ENCODE data around the gene DRC7.

Gene DRC7

DNA sequence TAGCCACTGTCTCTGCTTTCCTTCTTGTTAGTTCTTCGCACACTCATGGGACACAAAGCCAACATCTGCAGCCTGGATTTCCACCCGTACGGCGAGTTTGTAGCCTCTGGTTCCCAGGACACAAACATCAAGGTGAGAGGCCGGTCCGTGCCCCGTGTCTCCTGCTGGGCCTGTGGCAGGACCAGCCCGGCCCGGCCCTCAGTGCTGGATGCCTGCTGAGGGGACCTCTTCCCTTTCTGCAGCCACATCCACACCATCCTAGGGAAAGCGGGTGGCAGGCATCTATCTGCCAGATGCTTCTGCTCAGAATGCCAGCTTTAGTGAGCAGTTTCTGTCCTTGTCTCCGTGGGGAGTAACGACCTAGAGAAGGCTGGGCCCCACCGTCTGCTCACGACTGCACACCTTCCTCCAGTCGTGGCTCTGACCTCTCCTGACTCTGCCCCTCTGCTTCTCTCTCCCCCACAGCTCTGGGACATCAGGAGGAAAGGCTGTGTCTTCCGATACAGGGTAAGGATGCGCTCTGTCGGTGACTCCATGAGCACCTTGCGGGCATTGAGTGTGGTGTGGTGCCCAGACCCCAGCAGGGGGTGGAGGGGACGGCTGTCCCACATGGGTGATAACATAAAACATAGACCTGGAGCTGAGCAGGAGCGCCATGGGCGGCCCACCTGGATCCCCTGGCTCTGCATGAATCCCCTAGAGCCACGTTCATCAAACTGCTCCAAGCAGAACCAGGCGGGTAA lies 56.4 kb downstream of the DRC7 start:
- DNase-seq (ENCODE audit: low read depth in 2 of 2): no peak

DNA sequence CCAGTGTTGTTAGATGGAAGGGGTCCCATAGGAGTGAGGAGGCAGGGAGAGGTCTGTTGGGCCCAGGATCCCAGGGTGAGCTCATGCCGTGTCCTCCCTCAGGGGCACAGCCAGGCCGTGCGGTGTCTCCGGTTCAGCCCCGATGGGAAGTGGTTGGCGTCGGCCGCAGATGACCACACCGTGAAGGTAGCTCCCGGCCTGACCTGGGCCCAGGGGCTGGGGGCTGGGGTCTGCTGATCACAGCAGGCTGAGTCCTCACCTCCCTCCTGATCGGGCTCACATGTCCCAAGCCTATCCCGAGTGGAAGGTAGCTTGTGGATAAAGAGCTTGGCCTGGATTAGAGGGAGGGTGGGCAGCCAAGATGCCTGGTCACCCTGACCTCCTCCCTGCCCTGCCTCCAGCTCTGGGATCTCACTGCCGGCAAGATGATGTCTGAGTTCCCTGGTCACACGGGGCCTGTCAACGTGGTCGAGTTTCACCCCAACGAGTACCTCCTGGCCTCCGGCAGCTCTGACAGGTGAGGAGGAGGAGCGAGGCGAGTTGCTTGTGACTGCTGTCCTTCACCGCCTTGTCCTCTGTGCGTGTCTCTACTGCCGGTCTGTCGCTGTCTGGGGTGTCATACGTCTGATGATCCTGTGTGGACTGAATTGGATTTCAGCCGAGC lies 57.1 kb downstream of the DRC7 start:
- no peak for DNase-seq (ENCODE audit: low read depth in 2 of 2)

DNA sequence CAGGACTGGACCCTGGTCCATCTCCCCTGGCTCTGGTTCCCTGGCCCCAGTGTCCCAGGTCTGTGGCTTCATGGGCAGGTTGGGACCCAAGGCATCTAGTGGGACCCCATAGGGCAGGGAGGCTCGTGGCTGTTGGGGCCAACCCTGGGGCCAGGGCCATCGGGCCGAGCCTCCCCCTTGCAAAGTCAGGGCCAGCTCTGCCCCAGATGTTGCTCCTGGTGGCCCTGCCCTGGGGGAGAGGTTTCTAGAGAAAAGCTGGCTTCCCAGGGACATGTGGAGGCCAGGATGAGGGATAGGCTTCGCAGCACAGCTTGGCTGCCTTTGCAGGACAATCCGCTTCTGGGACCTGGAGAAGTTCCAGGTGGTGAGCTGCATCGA lies 57.6 kb downstream of the DRC7 start:
- no peak for DNase-seq (ENCODE audit: low read depth in 2 of 2)

DNA sequence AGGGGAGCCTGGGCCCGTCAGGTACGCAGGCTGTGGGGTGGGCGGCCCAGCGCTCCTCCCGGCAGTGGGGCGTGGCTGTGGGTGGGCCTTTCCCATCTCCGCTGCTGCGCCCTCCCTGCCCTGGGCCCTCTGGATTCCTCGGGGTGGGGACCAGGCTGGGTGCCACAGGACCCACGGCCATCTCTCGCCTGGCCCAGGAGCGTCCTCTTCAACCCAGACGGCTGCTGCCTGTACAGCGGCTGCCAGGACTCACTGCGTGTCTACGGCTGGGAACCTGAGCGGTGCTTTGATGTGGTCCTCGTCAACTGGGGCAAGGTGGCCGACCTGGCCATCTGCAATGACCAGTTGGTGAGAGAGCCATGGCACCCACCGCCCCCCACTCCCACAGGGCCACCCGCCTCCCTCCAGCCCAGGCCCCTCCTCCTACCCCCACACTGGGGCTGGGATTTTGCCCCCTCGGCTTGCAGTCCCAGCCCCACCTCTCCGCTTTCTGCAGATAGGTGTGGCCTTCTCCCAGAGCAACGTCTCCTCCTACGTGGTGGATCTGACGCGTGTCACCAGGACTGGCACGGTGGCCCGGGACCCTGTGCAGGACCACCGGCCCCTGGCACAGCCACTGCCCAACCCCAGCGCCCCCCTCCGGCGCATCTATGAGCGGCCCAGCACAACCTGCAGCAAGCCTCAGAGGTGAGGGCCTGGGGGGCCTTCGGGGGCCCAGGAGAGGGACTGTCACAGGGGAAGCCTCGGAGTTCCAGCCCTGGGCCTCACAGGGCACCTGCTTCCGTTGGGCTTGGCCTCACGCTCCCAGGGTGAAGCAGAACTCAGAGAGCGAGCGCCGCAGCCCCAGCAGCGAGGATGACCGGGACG lies 58.2 kb downstream of the DRC7 start:
- no peak for DNase-seq (ENCODE audit: low read depth in 2 of 2)

DNA sequence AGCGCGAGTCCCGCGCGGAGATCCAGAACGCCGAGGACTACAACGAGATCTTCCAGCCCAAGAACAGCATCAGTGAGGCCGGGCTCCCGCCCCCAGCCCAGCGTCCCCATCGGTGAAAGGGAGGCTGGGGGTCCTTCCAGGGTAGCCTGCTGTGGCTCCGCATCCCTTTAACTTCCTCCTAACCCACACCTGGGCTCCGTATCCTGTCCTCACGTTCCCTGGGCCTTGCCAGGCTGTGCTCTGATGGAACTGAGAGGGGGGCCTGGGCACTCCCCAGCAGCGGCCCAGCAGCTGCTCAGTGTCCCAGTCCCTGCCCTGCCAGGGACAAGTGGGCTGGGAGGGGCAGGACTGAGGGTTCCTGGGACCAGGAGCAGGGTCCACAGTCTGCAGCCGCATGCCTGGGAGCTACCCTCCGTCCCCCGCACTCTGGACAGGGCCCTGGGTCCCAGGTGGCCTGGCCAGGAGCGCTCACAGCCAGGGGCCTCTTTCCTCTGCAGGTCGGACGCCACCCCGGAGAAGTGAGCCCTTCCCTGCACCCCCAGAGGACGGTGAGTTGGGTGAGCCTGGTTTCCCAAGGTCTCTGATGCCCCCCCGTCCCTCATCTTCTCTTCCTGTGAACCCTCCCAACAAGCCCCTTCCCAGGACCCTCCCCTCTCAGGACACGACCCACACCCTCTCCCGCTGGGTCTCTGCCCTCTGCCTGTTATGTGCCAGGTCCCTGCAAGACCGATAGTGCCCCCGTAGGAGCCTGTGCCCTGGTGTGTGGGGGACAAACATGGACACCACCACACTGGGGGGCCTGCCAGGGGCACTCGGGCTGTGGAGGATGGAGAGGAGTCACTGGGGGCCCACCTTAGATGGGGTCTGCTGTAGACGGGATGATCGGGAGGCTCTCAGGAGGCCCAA lies 59.1 kb downstream of the DRC7 start:
- no peak for DNase-seq (ENCODE audit: low read depth in 2 of 2)

DNA sequence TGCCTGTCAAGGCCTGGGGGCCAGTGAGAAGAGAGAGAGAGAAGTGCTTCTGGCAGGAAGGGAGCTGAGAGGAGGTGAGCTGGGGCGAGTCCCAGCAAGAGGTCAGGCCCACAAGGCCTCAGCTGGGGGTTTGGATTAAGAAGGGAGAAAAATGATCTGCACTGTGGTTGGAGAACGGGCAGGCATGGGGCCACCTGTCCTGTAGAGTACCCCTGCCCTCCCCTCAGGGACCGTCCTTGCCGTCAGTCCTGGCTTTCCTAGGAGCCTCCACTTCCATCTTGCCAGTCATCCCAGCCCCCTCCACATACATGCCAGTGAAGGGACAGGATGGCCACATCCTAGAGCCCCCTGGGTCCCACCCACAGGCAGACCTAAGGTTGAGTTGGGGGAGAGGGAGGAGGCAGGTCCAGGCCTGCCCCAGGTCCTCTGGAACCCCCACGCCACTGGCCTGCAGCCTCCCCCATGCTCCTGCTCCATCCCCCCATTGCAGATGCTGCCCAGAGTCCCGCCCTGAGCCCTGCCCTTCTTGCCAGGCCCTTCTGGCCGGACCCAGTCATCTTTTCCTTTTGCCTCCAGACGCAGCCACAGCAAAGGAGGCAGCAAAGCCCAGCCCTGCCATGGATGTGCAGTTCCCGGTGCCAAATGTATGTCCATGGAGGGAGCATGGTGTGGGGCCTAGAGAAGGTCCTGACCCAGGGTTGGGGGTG lies 59.9 kb downstream of the DRC7 start:
- DNase-seq (ENCODE audit: low read depth in 2 of 2): no peak

GRCh38 chr16:57755061-57755684 lies 60.6 kb downstream of the DRC7 start:
- DNase-seq (ENCODE audit: low read depth in 2 of 2): no peak

DNA sequence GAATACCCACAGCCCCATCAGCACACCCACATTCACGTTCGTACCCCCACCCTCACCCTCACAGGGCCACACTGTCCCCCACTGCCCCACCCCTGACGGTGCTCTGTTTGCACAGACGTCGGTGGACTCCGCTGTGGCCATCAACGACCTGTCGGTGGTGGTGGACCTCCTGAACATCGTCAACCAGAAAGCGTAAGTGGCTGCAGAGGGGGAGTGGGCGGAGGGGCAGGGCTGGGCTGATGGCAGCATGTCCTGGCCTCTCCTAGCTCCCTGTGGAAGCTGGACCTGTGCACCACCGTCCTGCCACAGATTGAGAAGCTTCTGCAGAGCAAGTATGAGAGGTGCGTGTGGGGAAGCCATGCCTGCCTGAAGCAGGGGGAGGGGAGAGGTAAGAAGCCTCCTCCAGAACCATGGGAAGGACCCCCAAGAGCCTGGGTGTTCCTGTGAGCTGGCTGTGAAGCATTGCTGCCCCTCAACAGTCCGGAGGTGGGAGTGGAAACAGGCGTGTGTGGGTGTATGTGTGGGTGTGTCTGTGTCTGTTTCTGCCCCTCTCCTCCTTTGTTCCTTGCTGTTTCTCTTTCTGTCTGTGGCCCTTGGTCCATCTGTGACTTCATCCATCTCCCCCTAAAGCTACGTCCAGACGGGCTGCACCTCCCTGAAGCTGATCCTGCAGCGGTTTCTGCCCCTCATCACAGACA lies 61.3 kb downstream of the DRC7 start:
- no peak for DNase-seq (ENCODE audit: low read depth in 2 of 2)

- DNase-seq (ENCODE audit: low read depth in 2 of 2): no peak
These were observed 62.1 kb downstream of the DRC7 start for GRCh38 chr16:57756424-57757325.

- peak; percentile 71 to 79 for DNase-seq (ENCODE audit: low read depth in 2 of 2)
These were observed 62.8 kb downstream of the DRC7 start for GRCh38 chr16:57757326-57757786.

GRCh38 chr16:57757883-57758282 lies 63.3 kb downstream of the DRC7 start:
- no peak for DNase-seq (ENCODE audit: low read depth in 2 of 2)

GRCh38 chr16:57758331-57759117 lies 63.9 kb downstream of the DRC7 start:
- no peak for DNase-seq (ENCODE audit: low read depth in 2 of 2)

DNA sequence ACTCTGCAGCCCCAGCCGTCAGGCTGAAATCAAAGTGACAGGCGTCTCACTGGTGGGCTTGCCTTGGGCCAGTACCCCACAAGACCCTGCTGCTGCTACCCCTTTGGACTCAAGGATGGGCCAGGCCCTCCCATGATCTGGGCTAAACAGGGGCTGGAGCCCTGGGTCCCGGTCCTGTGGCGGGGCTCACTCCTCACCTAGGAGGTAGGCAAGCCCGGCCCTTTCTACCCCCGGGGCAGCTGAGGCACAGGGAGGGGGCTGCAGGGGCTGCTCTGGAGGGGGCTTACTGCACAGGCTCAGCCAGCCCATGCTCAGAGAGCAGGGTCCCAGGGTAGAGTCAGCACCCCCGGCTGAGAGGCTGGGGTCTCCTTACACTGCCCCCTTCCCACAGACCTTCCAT lies 64.5 kb downstream of the DRC7 start:
- DNase-seq (ENCODE audit: low read depth in 2 of 2): no peak

- DNase-seq (ENCODE audit: low read depth in 2 of 2): no peak
These were observed 65.1 kb downstream of the DRC7 start for GRCh38 chr16:57759541-57760356.

GRCh38 chr16:57760357-57761160 lies 66.0 kb downstream of the DRC7 start:
- DNase-seq (ENCODE audit: low read depth in 2 of 2): no peak

- no peak for DNase-seq (ENCODE audit: low read depth in 2 of 2)
These were observed 66.7 kb downstream of the DRC7 start for GRCh38 chr16:57761301-57761700.
